Activated naive CD8-positive, alpha-beta T cell treated with anti-CD3 and anti-CD28 coated beads for 36 hours (primary cell): Measurements from ENCODE around the gene PDE3A. TPM values are rescaled to one million over a fixed set of nuclear protein-coding genes. Genes with fewer than 3 reads are reported as not detected.

Source experiments
- DNase-seq: peaks from one replicate; pipeline ENCODE4 v3.0.0; 2021
- H3K27ac Mint-ChIP-seq: one replicate; pipeline ENCODE4 v1.8.0; 2022; ENCODE audit warnings: mild to moderate bottlenecking, moderate library complexity, mixed read lengths
- H3K27me3 Mint-ChIP-seq: one replicate; pipeline ENCODE4 v1.8.0; 2022; ENCODE audit warnings: mild to moderate bottlenecking, mixed read lengths
- H3K36me3 Mint-ChIP-seq: one replicate; pipeline ENCODE4 v1.8.0; 2021; ENCODE audit warnings: mild to moderate bottlenecking, mixed read lengths
- H3K4me1 Mint-ChIP-seq: one replicate; pipeline ENCODE4 v1.8.0; 2021; ENCODE audit warnings: mixed read lengths
- H3K4me3 Mint-ChIP-seq: one replicate; pipeline ENCODE4 v1.8.0; 2022; ENCODE audit warnings: mild to moderate bottlenecking, moderate library complexity, mixed read lengths
- H3K9me3 Mint-ChIP-seq: one replicate; pipeline ENCODE4 v1.8.0; 2022; ENCODE audit warnings: mixed read lengths
- total RNA-seq, 2 experiments: library from RNA; stranded (reverse); gene quantifications; one replicate each; pipeline ENCODE4 v1.2.3, GENCODE V29; 2021

PDE3A gene
- total RNA-seq, 2 experiments from 2014 or later, result not detected

- H3K4me1 Mint-ChIP-seq, result no peaks in the 10 kb centered on the region
- no peak overlapping the region for H3K4me3 Mint-ChIP-seq
- no peaks in the 10 kb centered on the region for H3K27me3 Mint-ChIP-seq
- DNase-seq, result no peak
- peaks cover 2% of the 10 kb centered on the region for H3K9me3 Mint-ChIP-seq
- H3K27ac Mint-ChIP-seq, result no peak overlapping the region
- no peaks in the 10 kb centered on the region for H3K36me3 Mint-ChIP-seq
These were observed 332.8 kb downstream of the PDE3A start for GRCh38 chr12:20701106-20701505.

GRCh38 chr12:20704860-20705259 is 336.5 kb downstream of the PDE3A start:
- DNase-seq, result no peak
- Mint-ChIP-seq H3K36me3 (no peaks in the 10 kb centered on the region), H3K4me3 (no peak overlapping the region), H3K9me3 (peaks cover 2% of the 10 kb centered on the region), H3K27me3 (no peaks in the 10 kb centered on the region), H3K27ac (no peak overlapping the region), H3K4me1 (no peaks in the 10 kb centered on the region)

GRCh38 chr12:20711846-20712245 is 343.5 kb downstream of the PDE3A start:
- H3K4me3 Mint-ChIP-seq, result no peak overlapping the region
- no peak overlapping the region for H3K27ac Mint-ChIP-seq
- no peaks in the 10 kb centered on the region for H3K36me3 Mint-ChIP-seq
- no peak for DNase-seq
- no peaks in the 10 kb centered on the region for H3K4me1 Mint-ChIP-seq
- no peaks in the 10 kb centered on the region for H3K27me3 Mint-ChIP-seq
- no peaks in the 10 kb centered on the region for H3K9me3 Mint-ChIP-seq

- Mint-ChIP-seq H3K9me3 (no peaks in the 10 kb centered on the region), H3K27me3 (no peaks in the 10 kb centered on the region), H3K36me3 (no peaks in the 10 kb centered on the region), H3K27ac (no peak overlapping the region), H3K4me3 (no peak overlapping the region), H3K4me1 (no peaks in the 10 kb centered on the region)
- no peak for DNase-seq
These were observed 347.7 kb downstream of the PDE3A start for GRCh38 chr12:20716037-20716436.

- Mint-ChIP-seq H3K27me3 (no peaks in the 10 kb centered on the region), H3K27ac (no peak overlapping the region), H3K36me3 (no peaks in the 10 kb centered on the region), H3K4me1 (no peaks in the 10 kb centered on the region), H3K9me3 (no peaks in the 10 kb centered on the region), H3K4me3 (no peak overlapping the region)
- no peak for DNase-seq
These were observed 348.6 kb downstream of the PDE3A start for GRCh38 chr12:20716985-20717384.

- Mint-ChIP-seq H3K27ac (no peak overlapping the region), H3K4me3 (no peak overlapping the region), H3K4me1 (no peaks in the 10 kb centered on the region), H3K9me3 (no peaks in the 10 kb centered on the region), H3K27me3 (no peaks in the 10 kb centered on the region), H3K36me3 (no peaks in the 10 kb centered on the region)
- no peak for DNase-seq
These were observed 350.0 kb downstream of the PDE3A start for GRCh38 chr12:20718294-20718693.

GRCh38 chr12:20722142-20722541 is 353.8 kb downstream of the PDE3A start:
- H3K4me1 Mint-ChIP-seq, result no peaks in the 10 kb centered on the region
- no peaks in the 10 kb centered on the region for H3K27me3 Mint-ChIP-seq
- no peak for DNase-seq
- H3K4me3 Mint-ChIP-seq, result no peak overlapping the region
- no peaks in the 10 kb centered on the region for H3K9me3 Mint-ChIP-seq
- H3K36me3 Mint-ChIP-seq, result no peaks in the 10 kb centered on the region
- no peak overlapping the region for H3K27ac Mint-ChIP-seq

- no peak overlapping the region for H3K27ac Mint-ChIP-seq
- peaks cover 3% of the 10 kb centered on the region for H3K27me3 Mint-ChIP-seq
- H3K4me3 Mint-ChIP-seq, result no peak overlapping the region
- H3K36me3 Mint-ChIP-seq, result no peaks in the 10 kb centered on the region
- no peak for DNase-seq
- H3K4me1 Mint-ChIP-seq, result no peaks in the 10 kb centered on the region
- peaks cover 1% of the 10 kb centered on the region for H3K9me3 Mint-ChIP-seq
These were observed 362.9 kb downstream of the PDE3A start for GRCh38 chr12:20731274-20731673.
